ENCODE measurements around the gene NT5DC1.

GRCh38 chr6:116062496-116062895 lies 38.2 kb upstream of the NT5DC1 start:
- no peak for TF ChIP-seq CTCF (IDR thresholded peaks at IDR 0.05; ENCODE audit: poor library complexity, severe bottlenecking)
- no peak for TF ChIP-seq RAD21 (conservative IDR thresholded peaks at IDR 0.05)
- TF ChIP-seq EZH2 (IDR thresholded peaks at IDR 0.05; ENCODE audit: borderline replicate concordance, insufficient read depth, low read length, poor library complexity, severe bottlenecking), result no peak
